Sigmoid colon (tissue), 7 donors: ENCODE measurements around the gene CRABP2. TPM values are rescaled to one million over a fixed set of nuclear protein-coding genes. Genes with fewer than 3 reads are reported as not detected.

Experiments used
- DNase-seq: peaks from one replicate; pipeline ENCODE4 v3.0.0-alpha.2; 2019
- H3K27ac ChIP-seq, 4 donors: fragments of 200-600 bp; sonication (generic); one replicate each; pipeline ENCODE4 v1.5.1; 2016 to 2019; ENCODE audit warnings: mild to moderate bottlenecking in 1 of 4
- H3K27me3 ChIP-seq, 3 donors: fragments of 200-600 bp; sonication (generic); one replicate each; pipeline ENCODE4 v1.5.1; 2019; ENCODE audit warnings: mild to moderate bottlenecking in 1 of 3
- H3K36me3 ChIP-seq, 4 donors: fragments of 200-600 bp; sonication (generic); one replicate each; pipeline ENCODE4 v1.5.1; 2016 to 2019
- H3K4me1 ChIP-seq, 4 donors: fragments of 200-600 bp; sonication (generic); one replicate each; pipeline ENCODE4 v1.5.1; 2017 to 2019
- H3K4me3 ChIP-seq, 4 donors: fragments of 200-600 bp; sonication (generic); one replicate each; pipeline ENCODE4 v1.5.1; 2017 to 2019; ENCODE audit warnings: mild to moderate bottlenecking in 2 of 4, moderate library complexity in 1 of 4
- H3K9me3 ChIP-seq, 4 donors: fragments of 200-600 bp in 3 of 4; sonication (generic) in 3 of 4; one replicate each; pipeline versions ENCODE4 v1.5.1 to v1.6.1; 2013 to 2019
- EP300 ChIP-seq, 4 donors: sonication (generic); formaldehyde crosslinking; IDR thresholded peaks; one replicate each; pipeline ENCODE4 v1.6.1; 2017; ENCODE audit warnings: antibody characterized with exemption in 4 of 4
- POLR2A ChIP-seq, 2 donors: fragments of 450-650 bp; IDR thresholded peaks; one replicate each; pipeline ENCODE4 v1.6.1; 2016; ENCODE audit warnings: antibody characterized with exemption in 2 of 2, mild to moderate bottlenecking in 2 of 2, moderate library complexity in 2 of 2
- POLR2AphosphoS5 ChIP-seq, 4 donors: sonication (generic); formaldehyde crosslinking; IDR thresholded peaks; one replicate each; pipeline ENCODE4 v1.6.1; 2017; ENCODE audit warnings: antibody characterized with exemption in 4 of 4
- WGBS, 2 donors: extraction: QIAGEN DNeasy Blood & Tissue Kit; methylation state at CpG; one replicate each; pipeline ENCODE4 v1.1.7; 2013; 5-methylcytosine and 5-hydroxymethylcytosine counted together
- intact Hi-C: fragments of 100-400 bp; cut with DNase I; formaldehyde crosslinking; loops from one replicate; pipeline ENCODE4 v1.15.1; 2023
- polyA plus RNA-seq, 3 donors: library from polyadenylated mRNA; stranded (reverse); fragments of 200-250 nt; gene quantifications; one replicate each; pipeline ENCODE4 v1.2.3, GENCODE V29; 2013
- total RNA-seq, 4 donors: library from RNA; depleted of rRNA; stranded (reverse); fragments of >200 nt; gene quantifications; one replicate each; pipeline ENCODE4 v1.1.0, GENCODE V29; 2016
- TF ChIP-seq, protein P1 (sequence below), 4 experiments: fragments of 450-650 bp in 3 of 4; fragments of 200-600 bp in 1 of 4; IDR thresholded peaks; one replicate each; pipeline ENCODE4 v1.5.1; 2016 to 2019; ENCODE audit warnings: antibody characterized with exemption in 4 of 4, mild to moderate bottlenecking in 3 of 4, moderate library complexity in 2 of 4
- donor health status: healthy with polysubstance abuse.
- donor health status: Bipolar disorder and iron deficiency.
- donor health status: healthy.

The CRABP2 gene
- total and polyA plus RNA-seq, 7 donors: 3.1 to 7.8 (median 4.9) TPM; not detected in 2

DNA sequence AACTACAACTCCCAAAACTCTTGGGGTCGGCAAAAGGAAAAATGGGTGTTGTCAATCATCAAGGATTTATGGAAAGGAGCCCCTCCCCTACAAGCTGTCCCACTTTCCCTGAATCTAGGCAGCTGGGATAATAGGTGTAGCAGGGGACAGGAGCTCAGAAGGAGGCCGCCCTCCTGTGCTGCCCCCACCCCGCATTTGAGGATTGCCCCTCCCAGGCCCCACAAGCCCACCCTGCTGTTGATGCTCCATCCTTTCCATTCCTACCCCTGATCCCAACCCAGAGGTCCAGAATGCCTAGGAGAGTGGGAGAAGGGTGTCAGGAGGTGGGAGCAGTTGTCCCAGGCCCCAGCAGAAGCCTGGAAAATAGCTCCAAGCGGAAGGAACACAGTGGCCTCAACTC lies 37.4 kb upstream of the CRABP2 start:
- Histone ChIP-seq H3K9me3 (no peaks in the 10 kb centered on the region), H3K36me3 (peaks cover 22 to 37% (median 30%) of the 10 kb centered on the region in 4 donors), H3K27me3 (no peaks in the 10 kb centered on the region), H3K4me3 (no peak overlapping the region), H3K4me1 (peaks cover 0 to 49% (median 42%) of the 10 kb centered on the region in 4 donors), H3K27ac (peak overlapping the region in 1 of 4 donors; percentile 9)
- TF ChIP-seq, protein P1, sequence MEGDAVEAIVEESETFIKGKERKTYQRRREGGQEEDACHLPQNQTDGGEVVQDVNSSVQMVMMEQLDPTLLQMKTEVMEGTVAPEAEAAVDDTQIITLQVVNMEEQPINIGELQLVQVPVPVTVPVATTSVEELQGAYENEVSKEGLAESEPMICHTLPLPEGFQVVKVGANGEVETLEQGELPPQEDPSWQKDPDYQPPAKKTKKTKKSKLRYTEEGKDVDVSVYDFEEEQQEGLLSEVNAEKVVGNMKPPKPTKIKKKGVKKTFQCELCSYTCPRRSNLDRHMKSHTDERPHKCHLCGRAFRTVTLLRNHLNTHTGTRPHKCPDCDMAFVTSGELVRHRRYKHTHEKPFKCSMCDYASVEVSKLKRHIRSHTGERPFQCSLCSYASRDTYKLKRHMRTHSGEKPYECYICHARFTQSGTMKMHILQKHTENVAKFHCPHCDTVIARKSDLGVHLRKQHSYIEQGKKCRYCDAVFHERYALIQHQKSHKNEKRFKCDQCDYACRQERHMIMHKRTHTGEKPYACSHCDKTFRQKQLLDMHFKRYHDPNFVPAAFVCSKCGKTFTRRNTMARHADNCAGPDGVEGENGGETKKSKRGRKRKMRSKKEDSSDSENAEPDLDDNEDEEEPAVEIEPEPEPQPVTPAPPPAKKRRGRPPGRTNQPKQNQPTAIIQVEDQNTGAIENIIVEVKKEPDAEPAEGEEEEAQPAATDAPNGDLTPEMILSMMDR (IDR thresholded peaks at IDR 0.05): no peak
- TF ChIP-seq POLR2A (IDR thresholded peaks at IDR 0.05) (no peak), EP300 (IDR thresholded peaks at IDR 0.05) (no peak), POLR2AphosphoS5 (IDR thresholded peaks at IDR 0.05) (no peak)
- 93 to 94% methylated on average over 4 of the region's 4 CpGs for WGBS, 2 donors
- no peak for DNase-seq
- intact Hi-C loops: no loop called here

DNA sequence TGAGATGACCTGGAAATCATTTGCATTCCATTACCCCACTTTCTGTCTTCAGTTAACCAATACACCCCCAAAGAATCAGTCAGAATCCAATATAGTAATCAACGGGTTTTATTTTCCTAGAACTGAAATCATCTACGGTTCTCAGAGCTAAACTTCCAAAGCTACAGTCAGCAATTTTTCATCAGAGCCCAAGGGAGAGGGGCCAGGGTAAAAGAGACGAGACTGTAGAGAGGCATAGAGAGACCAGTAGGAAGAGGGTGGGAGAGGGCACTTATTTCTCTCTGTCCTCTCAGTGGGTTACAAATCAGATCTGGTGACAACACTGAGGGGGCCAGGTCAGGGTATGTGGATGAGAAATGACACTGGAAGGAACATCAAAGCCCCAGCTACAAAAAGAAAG lies 36.6 kb upstream of the CRABP2 start:
- no peak for DNase-seq
- Histone ChIP-seq H3K4me1 (peaks cover 0 to 42% (median 36%) of the 10 kb centered on the region in 4 donors), H3K36me3 (peaks cover 28 to 45% (median 33%) of the 10 kb centered on the region in 4 donors), H3K27ac (peak overlapping the region; percentile 83 to 88 (median 86)), H3K4me3 (no peak overlapping the region), H3K9me3 (no peaks in the 10 kb centered on the region), H3K27me3 (no peaks in the 10 kb centered on the region)
- TF ChIP-seq, protein P1 (IDR thresholded peaks at IDR 0.05): no peak
- TF ChIP-seq POLR2AphosphoS5 (IDR thresholded peaks at IDR 0.05): no peak
- no peak for TF ChIP-seq EP300 (IDR thresholded peaks at IDR 0.05)
- WGBS, 2 donors: 86% methylated on average over 3 of the region's 3 CpGs
- intact Hi-C loops: no loop called here

DNA sequence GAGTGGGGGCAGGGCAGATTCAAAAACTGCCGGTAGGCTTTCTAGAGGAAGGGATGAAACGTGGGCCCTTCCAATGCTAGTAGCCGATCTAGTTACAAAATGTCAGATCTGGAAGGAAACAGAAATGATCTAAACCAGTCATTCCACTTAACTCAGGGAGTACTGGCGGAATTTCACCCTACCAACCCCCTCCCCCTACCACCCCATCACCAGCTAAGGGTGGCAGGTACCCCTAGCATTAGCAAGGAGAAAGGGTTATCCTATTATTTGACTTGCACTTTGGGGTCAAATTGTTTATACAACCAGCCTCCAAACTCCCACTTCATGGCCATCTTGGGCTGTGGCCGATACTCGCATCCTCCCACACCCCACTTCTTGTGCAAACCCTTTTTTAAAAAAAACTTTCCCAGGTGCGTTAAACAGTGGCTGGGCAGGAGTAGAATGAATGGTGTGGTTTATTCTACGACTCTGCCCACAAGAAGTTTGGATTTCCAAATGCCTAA lies 36.1 kb upstream of the CRABP2 start:
- H3K9me3 ChIP-seq: no peaks in the 10 kb centered on the region
- no peak for DNase-seq
- peaks cover 0 to 39% (median 35%) of the 10 kb centered on the region in 4 donors for H3K4me1 ChIP-seq
- H3K27ac ChIP-seq: peak overlapping the region; percentile 83 to 88 (median 86)
- WGBS, 2 donors: 51 to 57% methylated on average over 8 of the region's 8 CpGs
- TF ChIP-seq POLR2AphosphoS5 (IDR thresholded peaks at IDR 0.05) (no peak), EP300 (IDR thresholded peaks at IDR 0.05) (no peak), POLR2A (IDR thresholded peaks at IDR 0.05) (no peak)
- TF ChIP-seq, protein P1 (IDR thresholded peaks at IDR 0.05): no peak
- H3K27me3 ChIP-seq: no peaks in the 10 kb centered on the region
- peaks cover 30 to 50% (median 35%) of the 10 kb centered on the region in 4 donors for H3K36me3 ChIP-seq
- intact Hi-C loops: loop anchor here (1.0 kb wide), 1 partner anchor 12 kb away; no protein-coding TSS in a partner anchor
- peak overlapping the region in 3 of 4 donors; percentile 64 to 75 (median 73) for H3K4me3 ChIP-seq

GRCh38 chr1:156740741-156741480 lies 35.5 kb upstream of the CRABP2 start, which contains the start of gene MRPL24:
TSS of gene MRPL24 (minus strand) at chr1:156741088. CDS start at chr1:156738704, 2,384 bp downstream.
- WGBS, 2 donors: 0% methylated on average over 38 of the region's 38 CpGs
- H3K9me3 ChIP-seq: no peaks in the 10 kb centered on the region
- peaks cover 30 to 56% (median 35%) of the 10 kb centered on the region in 4 donors for H3K36me3 ChIP-seq
- intact Hi-C loops: loop anchor here (1.0 kb wide), 1 partner anchor 12 kb away; no protein-coding TSS in a partner anchor
- DNase-seq: peak; percentile 99
- H3K27me3 ChIP-seq: no peaks in the 10 kb centered on the region
- H3K27ac ChIP-seq: peak within 1 kb of the TSS; percentile 83 to 88 (median 86)
- peak within 1 kb of the TSS; percentile 64 to 79 (median 74) for H3K4me3 ChIP-seq
- no peak for TF ChIP-seq POLR2A (IDR thresholded peaks at IDR 0.05)
- peak in 1 of 4 donors; percentile 44 for TF ChIP-seq EP300 (IDR thresholded peaks at IDR 0.05)
- TF ChIP-seq, protein P1 (IDR thresholded peaks at IDR 0.05): no peak
- TF ChIP-seq POLR2AphosphoS5 (IDR thresholded peaks at IDR 0.05): peak; percentile 55 to 92 (median 76)
- H3K4me1 ChIP-seq: peaks cover 0 to 33% (median 29%) of the 10 kb centered on the region in 4 donors
